Thyroid gland (tissue), 4 donors: ENCODE data around the gene MAGI1. TPM values are rescaled to one million over a fixed set of nuclear protein-coding genes. Genes with fewer than 3 reads are reported as not detected.

Experiments used
- DNase-seq, 2 donors: peaks; one replicate each; pipeline ENCODE4 v3.0.0-alpha.2; 2019
- H3K27ac ChIP-seq, 3 donors: fragments of 200-600 bp; sonication (generic); 1 replicate in 2 of 3; 2 replicates in 1 of 3; pipeline ENCODE4 v1.5.1; 2016 to 2019; ENCODE audit warnings: mild to moderate bottlenecking in 1 of 3, moderate library complexity in 1 of 3
- H3K27me3 ChIP-seq: fragments of 200-600 bp; sonication (generic); one replicate; pipeline ENCODE4 v1.5.1; 2019
- H3K36me3 ChIP-seq, 2 donors: fragments of 200-600 bp; sonication (generic); one replicate each; pipeline ENCODE4 v1.5.1; 2016 to 2019
- H3K4me1 ChIP-seq, 2 donors: fragments of 200-600 bp; sonication (generic); one replicate each; pipeline ENCODE4 v1.5.1; 2017 to 2019
- H3K4me3 ChIP-seq, 3 donors: fragments of 200-600 bp; sonication (generic); replicated peaks in 1 of 3; 1 replicate in 2 of 3; 2 replicates in 1 of 3; pipeline ENCODE4 v1.5.1; 2016; ENCODE audit warnings: mild to moderate bottlenecking in 1 of 3
- H3K9me3 ChIP-seq: fragments of 200-600 bp; sonication (generic); one replicate; pipeline ENCODE4 v1.5.1; 2017
- CTCF ChIP-seq, 6 experiments: fragments of 200-600 bp in 3 of 6; fragments of 450-650 bp in 3 of 6; sonication (generic) in 3 of 6; IDR thresholded peaks; one replicate each; pipeline ENCODE4 v1.5.1; 2016 to 2019; ENCODE audit warnings: antibody characterized with exemption in 6 of 6, mild to moderate bottlenecking in 2 of 6, inconsistent platforms in 1 of 6, moderate library complexity in 1 of 6
- POLR2A ChIP-seq, 2 donors: fragments of 450-650 bp; IDR thresholded peaks; one replicate each; pipeline ENCODE4 v1.6.1; 2017; ENCODE audit warnings: antibody characterized with exemption in 2 of 2, mild to moderate bottlenecking in 2 of 2, moderate library complexity in 1 of 2
- WGBS, 2 donors: methylation state at CpG; one replicate each; pipeline ENCODE4 v1.1.5; 2017; 5-methylcytosine and 5-hydroxymethylcytosine counted together
- intact Hi-C: fragments of 100-400 bp; cut with DNase I; formaldehyde crosslinking; loops from one replicate; pipeline ENCODE4 v1.15.1; 2023
- total RNA-seq, 4 donors: library from RNA; depleted of rRNA; stranded (reverse); fragments of >200 nt; gene quantifications; one replicate each; pipeline ENCODE4 v1.2.3, GENCODE V29; 2016

MAGI1 gene
- total RNA-seq, 4 donors from 2014 or later = 60.5 to 123 (median 87.5) TPM

GRCh38 chr3:65811892-65812291 is 226.8 kb downstream of the MAGI1 start:
- intact Hi-C loops = no loop called here
- no peak overlapping the region for H3K27ac ChIP-seq
- WGBS, 2 donors = 80 to 82% methylated on average over 8 of the region's 8 CpGs
- no peaks in the 10 kb centered on the region for H3K9me3 ChIP-seq
- DNase-seq = no peak
- H3K4me1 ChIP-seq = peaks cover 9 to 15% of the 10 kb centered on the region in 2 donors
- TF ChIP-seq POLR2A (IDR thresholded peaks at IDR 0.05) (no peak), CTCF (IDR thresholded peaks at IDR 0.05) (no peak)
- H3K4me3 ChIP-seq = no peak overlapping the region
- no peaks in the 10 kb centered on the region for H3K36me3 ChIP-seq
- no peaks in the 10 kb centered on the region for H3K27me3 ChIP-seq

- H3K36me3 ChIP-seq = no peaks in the 10 kb centered on the region
- no peak overlapping the region for H3K27ac ChIP-seq
- no peak for TF ChIP-seq CTCF (IDR thresholded peaks at IDR 0.05)
- no peak for TF ChIP-seq POLR2A (IDR thresholded peaks at IDR 0.05)
- H3K4me1 ChIP-seq = peaks cover 9 to 15% of the 10 kb centered on the region in 2 donors
- H3K9me3 ChIP-seq = no peaks in the 10 kb centered on the region
- intact Hi-C loops = no loop called here
- no peak overlapping the region for H3K4me3 ChIP-seq
- H3K27me3 ChIP-seq = no peaks in the 10 kb centered on the region
- DNase-seq = peak in 1 of 2 donors; percentile 20
- WGBS, 2 donors = 47 to 63% methylated on average over 4 of the region's 4 CpGs
Observed at GRCh38 chr3:65811086-65811761, 227.5 kb downstream of the MAGI1 start.

GRCh38 chr3:65810302-65810701 is 228.4 kb downstream of the MAGI1 start:
- TF ChIP-seq POLR2A (IDR thresholded peaks at IDR 0.05) = no peak
- TF ChIP-seq CTCF (IDR thresholded peaks at IDR 0.05) = no peak
- WGBS, 2 donors = 80 to 88% methylated on average over 7 of the region's 7 CpGs
- Histone ChIP-seq H3K9me3 (no peaks in the 10 kb centered on the region), H3K36me3 (no peaks in the 10 kb centered on the region), H3K4me3 (no peak overlapping the region), H3K27ac (no peak overlapping the region), H3K4me1 (peaks cover 2 to 15% of the 10 kb centered on the region in 2 donors), H3K27me3 (no peaks in the 10 kb centered on the region)
- intact Hi-C loops = no loop called here
- DNase-seq = no peak

- H3K27ac ChIP-seq = no peak overlapping the region
- H3K9me3 ChIP-seq = no peaks in the 10 kb centered on the region
- TF ChIP-seq POLR2A (IDR thresholded peaks at IDR 0.05) (no peak), CTCF (IDR thresholded peaks at IDR 0.05) (no peak)
- no peak for DNase-seq
- intact Hi-C loops = no loop called here
- no peak overlapping the region for H3K4me3 ChIP-seq
- peaks cover 0 to 9% of the 10 kb centered on the region in 2 donors for H3K4me1 ChIP-seq
- no peaks in the 10 kb centered on the region for H3K36me3 ChIP-seq
- no peaks in the 10 kb centered on the region for H3K27me3 ChIP-seq
- 86 to 93% methylated on average over 2 of the region's 2 CpGs for WGBS, 2 donors
Observed at GRCh38 chr3:65809641-65810150, 229.0 kb downstream of the MAGI1 start.

- intact Hi-C loops = no loop called here
- no peak for DNase-seq
Observed at GRCh38 chr3:65808824-65809223, 229.9 kb downstream of the MAGI1 start.

More at GRCh38 chr3:65808824-65809223, 229.9 kb downstream of the MAGI1 start:
- no peaks in the 10 kb centered on the region for H3K9me3 ChIP-seq
- no peak overlapping the region for H3K4me3 ChIP-seq
- no peak overlapping the region for H3K27ac ChIP-seq
- WGBS, 2 donors = 75 to 92% methylated on average over 3 of the region's 3 CpGs
- H3K36me3 ChIP-seq = no peaks in the 10 kb centered on the region
- H3K4me1 ChIP-seq = peaks cover 0 to 7% of the 10 kb centered on the region in 2 donors
- TF ChIP-seq POLR2A (IDR thresholded peaks at IDR 0.05) (no peak), CTCF (IDR thresholded peaks at IDR 0.05) (no peak)
- H3K27me3 ChIP-seq = no peaks in the 10 kb centered on the region
